PC-3 (cell line): ENCODE measurements around the gene ANKS1A. TPM values are rescaled to one million over a fixed set of nuclear protein-coding genes. Genes with fewer than 3 reads are reported as not detected.

Source experiments
- ATAC-seq: fragments of 200-7000 bp; cut with Tn5 transposase; 2 replicates; pipeline ENCODE4 v1.9.1; 2020; ENCODE audit warnings: mild to moderate bottlenecking, moderate library complexity
- BruUV-seq: library from RNA; stranded (reverse); fragments of 400-500 nt; replicated peaks from 2 replicates; lab custom pipeline; 2021; lab: Mats Ljungman, UMichigan
- CTCF ChIA-PET: fragments of 300-600 bp; sonication (Branson Sonifier 250); formaldehyde crosslinking; loops from one replicate; lab custom pipeline; 2022; ENCODE audit warnings: antibody characterized with exemption; lab: Charles Lee
- POLR2A ChIA-PET: fragments of 300-600 bp; sonication (Branson Sonifier 250); formaldehyde crosslinking; loops from one replicate; lab custom pipeline; 2022; ENCODE audit warnings: antibody characterized with exemption; ENCODE audit not compliant: unreplicated experiment; lab: Charles Lee
- DNase-seq: peaks from one replicate; pipeline ENCODE4 v3.0.0-alpha.2; 2015
- H2AFZ ChIP-seq: fragments of 300-600 bp; sonication (generic); 2 replicates; pipeline ENCODE4 v1.6.0; 2016; ENCODE audit warnings: antibody characterized with exemption, low read length
- H3F3A ChIP-seq: fragments of 300-600 bp; sonication (generic); one replicate; pipeline ENCODE4 v1.6.0; 2017; ENCODE audit warnings: antibody characterized with exemption, low read length, control low read depth, mild to moderate bottlenecking; ENCODE audit not compliant: unreplicated experiment
- H3K27ac ChIP-seq: fragments of 300-600 bp; sonication (generic); 2 replicates; pipeline ENCODE4 v1.5.1; 2016; ENCODE audit warnings: mild to moderate bottlenecking, low read length
- H3K27me3 ChIP-seq: fragments of 300-600 bp; sonication (generic); 2 replicates; pipeline ENCODE4 v1.6.1; 2016; ENCODE audit warnings: low read length, mixed read lengths
- H3K36me3 ChIP-seq: fragments of 300-600 bp; sonication (generic); 2 replicates; pipeline ENCODE4 v1.6.1; 2016; ENCODE audit warnings: low read depth, mixed run types, low read length, mixed read lengths
- H3K4me1 ChIP-seq: fragments of 300-600 bp; sonication (generic); 2 replicates; pipeline ENCODE4 v1.5.1; 2016; ENCODE audit warnings: low read length; ENCODE audit not compliant: insufficient read depth
- H3K4me2 ChIP-seq: fragments of 300-600 bp; sonication (generic); 2 replicates; pipeline ENCODE4 v1.6.0; 2016; ENCODE audit warnings: low read length
- H3K4me3 ChIP-seq: fragments of 300-600 bp; sonication (generic); 2 replicates; pipeline ENCODE4 v1.5.1; 2016; ENCODE audit warnings: mild to moderate bottlenecking, low read length, mixed read lengths
- H3K79me2 ChIP-seq: fragments of 300-600 bp; sonication (generic); 2 replicates; pipeline ENCODE4 v1.6.1; 2017; ENCODE audit warnings: low read length, mixed read lengths
- H3K9ac ChIP-seq: fragments of 300-600 bp; sonication (generic); 2 replicates; pipeline ENCODE4 v1.6.0; 2016; ENCODE audit warnings: mild to moderate bottlenecking, low read length
- H3K9me2 ChIP-seq: fragments of 300-600 bp; sonication (generic); replicated peaks from 2 replicates; pipeline ENCODE4 v1.6.1; 2016; ENCODE audit warnings: mixed run types, low read length, mixed read lengths
- H3K9me3 ChIP-seq: fragments of 300-600 bp; sonication (generic); 2 replicates; pipeline ENCODE4 v1.6.1; 2016; ENCODE audit warnings: low read length, mixed read lengths
- H4K20me1 ChIP-seq: fragments of 300-600 bp; sonication (generic); 2 replicates; pipeline ENCODE4 v1.6.1; 2016; ENCODE audit warnings: low read length, mixed read lengths
- CTCF ChIP-seq: fragments of 300-600 bp; sonication (generic); conservative IDR thresholded peaks from 2 replicates; pipeline ENCODE4 v1.5.1; 2017; ENCODE audit warnings: antibody characterized with exemption, low read depth, mild to moderate bottlenecking, low read length
- EZH2 ChIP-seq: fragments of 300-600 bp; sonication (generic); IDR thresholded peaks from one replicate; pipeline ENCODE4 v1.6.1; 2017; ENCODE audit warnings: antibody characterized with exemption, mild to moderate bottlenecking, low read length; ENCODE audit not compliant: unreplicated experiment
- EZH2phosphoT487 ChIP-seq: fragments of 300-600 bp; sonication (generic); IDR thresholded peaks from 2 replicates; pipeline ENCODE4 v1.6.1; 2018; ENCODE audit warnings: mild to moderate bottlenecking, antibody characterized with exemption, low read length, borderline replicate concordance
- intact Hi-C: fragments of 100-400 bp; cut with micrococcal nuclease; formaldehyde crosslinking; loops from 2 replicates; pipeline ENCODE4 v1.9.0; 2023
- total RNA-seq: library from RNA; depleted of rRNA; stranded (reverse); fragments of >200 nt; gene quantifications from 2 replicates; pipeline ENCODE4 v1.2.3, GENCODE V29; 2014

ANKS1A gene
- total RNA-seq, 1 experiment from 2014 or later, result 18.8 TPM

GRCh38 chr6:35079311-35080000 lies 190.4 kb downstream of the ANKS1A start:
- Histone ChIP-seq H3K27me3 (no peaks in the 10 kb centered on the region), H2AFZ (no peak overlapping the region), H3K4me3 (no peak overlapping the region), H3K9me3 (no peaks in the 10 kb centered on the region), H4K20me1 (no peaks in the 10 kb centered on the region), H3K27ac (no peak overlapping the region), H3K4me1 (no peaks in the 10 kb centered on the region), H3K9me2 (no peaks in the 10 kb centered on the region), H3K36me3 (0 out of 2 replicates have a peak, but pooled peaks cover 4% of the 10 kb centered on the region), H3F3A (no peaks in the 10 kb centered on the region), H3K9ac (no peak overlapping the region), H3K79me2 (no peaks in the 10 kb centered on the region), H3K4me2 (no peak overlapping the region)
- DNase-seq (no peak), ATAC-seq (no peak)
- no TSS peak for BruUV-seq
- ChIA-PET POLR2A (no interaction called here), CTCF (interaction anchor here (0.6 kb wide), 1 partner anchor 9 kb away, joined by 3 read pairs; no protein-coding TSS in a partner anchor)
- intact Hi-C loops, result no loop called here
- no peak for TF ChIP-seq EZH2phosphoT487
- TF ChIP-seq CTCF, result no peak
- TF ChIP-seq EZH2, result no peak

- Histone ChIP-seq H4K20me1 (no peaks in the 10 kb centered on the region), H3K9me2 (no peaks in the 10 kb centered on the region), H3K9ac (no peak overlapping the region), H3K27me3 (no peaks in the 10 kb centered on the region), H3K27ac (no peak overlapping the region), H2AFZ (no peak overlapping the region), H3F3A (no peaks in the 10 kb centered on the region), H3K4me2 (no peak overlapping the region), H3K9me3 (no peaks in the 10 kb centered on the region), H3K36me3 (0 out of 2 replicates have a peak, but pooled peaks cover 4% of the 10 kb centered on the region), H3K4me3 (no peak overlapping the region), H3K79me2 (no peaks in the 10 kb centered on the region), H3K4me1 (no peaks in the 10 kb centered on the region)
- no peak for DNase-seq
- POLR2A ChIA-PET, result no interaction called here
- no peak for TF ChIP-seq EZH2phosphoT487
- TF ChIP-seq CTCF, result no peak
- TF ChIP-seq EZH2, result no peak
- ATAC-seq, result no peak
- no TSS peak for BruUV-seq
- CTCF ChIA-PET, result interaction anchor here (0.6 kb wide), 1 partner anchor 10 kb away, joined by 3 read pairs; no protein-coding TSS in a partner anchor
- intact Hi-C loops, result no loop called here
These were observed 191.1 kb downstream of the ANKS1A start for GRCh38 chr6:35080016-35080680.
